Measurements from ENCODE around the gene NLRP14.
A peak's percentile ranks its signal among the peaks of the same experiment; 100 is the strongest.

NLRP14 gene, protein sequence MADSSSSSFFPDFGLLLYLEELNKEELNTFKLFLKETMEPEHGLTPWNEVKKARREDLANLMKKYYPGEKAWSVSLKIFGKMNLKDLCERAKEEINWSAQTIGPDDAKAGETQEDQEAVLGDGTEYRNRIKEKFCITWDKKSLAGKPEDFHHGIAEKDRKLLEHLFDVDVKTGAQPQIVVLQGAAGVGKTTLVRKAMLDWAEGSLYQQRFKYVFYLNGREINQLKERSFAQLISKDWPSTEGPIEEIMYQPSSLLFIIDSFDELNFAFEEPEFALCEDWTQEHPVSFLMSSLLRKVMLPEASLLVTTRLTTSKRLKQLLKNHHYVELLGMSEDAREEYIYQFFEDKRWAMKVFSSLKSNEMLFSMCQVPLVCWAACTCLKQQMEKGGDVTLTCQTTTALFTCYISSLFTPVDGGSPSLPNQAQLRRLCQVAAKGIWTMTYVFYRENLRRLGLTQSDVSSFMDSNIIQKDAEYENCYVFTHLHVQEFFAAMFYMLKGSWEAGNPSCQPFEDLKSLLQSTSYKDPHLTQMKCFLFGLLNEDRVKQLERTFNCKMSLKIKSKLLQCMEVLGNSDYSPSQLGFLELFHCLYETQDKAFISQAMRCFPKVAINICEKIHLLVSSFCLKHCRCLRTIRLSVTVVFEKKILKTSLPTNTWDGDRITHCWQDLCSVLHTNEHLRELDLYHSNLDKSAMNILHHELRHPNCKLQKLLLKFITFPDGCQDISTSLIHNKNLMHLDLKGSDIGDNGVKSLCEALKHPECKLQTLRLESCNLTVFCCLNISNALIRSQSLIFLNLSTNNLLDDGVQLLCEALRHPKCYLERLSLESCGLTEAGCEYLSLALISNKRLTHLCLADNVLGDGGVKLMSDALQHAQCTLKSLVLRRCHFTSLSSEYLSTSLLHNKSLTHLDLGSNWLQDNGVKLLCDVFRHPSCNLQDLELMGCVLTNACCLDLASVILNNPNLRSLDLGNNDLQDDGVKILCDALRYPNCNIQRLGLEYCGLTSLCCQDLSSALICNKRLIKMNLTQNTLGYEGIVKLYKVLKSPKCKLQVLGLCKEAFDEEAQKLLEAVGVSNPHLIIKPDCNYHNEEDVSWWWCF

DNA sequence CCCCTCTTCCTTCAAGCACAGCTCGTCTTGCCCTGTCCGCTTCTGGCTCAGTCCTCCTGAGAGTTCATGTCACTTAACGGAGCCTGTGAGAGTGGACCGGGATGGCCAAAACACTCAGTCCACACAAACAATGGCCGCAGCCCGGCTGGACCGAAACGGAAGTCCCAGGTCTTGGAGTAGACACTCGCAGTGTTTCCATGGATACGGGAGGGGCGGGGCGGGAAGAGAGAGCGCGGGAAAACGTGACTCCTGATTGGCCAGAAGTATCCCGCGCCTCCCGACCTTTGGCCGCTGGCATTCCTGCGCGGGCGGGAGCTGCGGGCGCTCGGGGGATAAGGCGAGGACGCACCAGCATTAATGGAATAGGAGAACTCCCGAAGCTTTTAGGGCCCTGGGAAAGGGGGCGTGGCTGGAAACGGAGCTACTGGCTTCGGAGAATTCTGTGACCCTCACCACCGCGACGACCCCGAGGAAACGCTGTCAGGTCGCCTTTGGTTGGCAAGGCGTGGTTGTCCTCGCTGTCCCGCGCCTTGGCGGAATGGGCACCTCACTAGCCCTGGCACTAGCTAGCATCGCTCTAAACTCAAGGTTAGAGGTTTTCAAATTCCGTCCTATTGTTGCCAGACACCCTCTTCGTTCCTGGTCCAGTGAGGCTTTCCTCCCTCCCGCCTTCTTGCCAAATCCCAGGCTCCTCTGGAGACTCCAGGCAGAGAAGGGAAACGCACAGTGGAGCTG lies at the start of gene NLRP14, which contains the start of gene ZNF214:
Gene NLRP14 (plus strand): TSS at position 297 of the 735 bp plus-strand sequence. CDS start 18,108 bp downstream, outside the sequence.
Gene ZNF214 (minus strand): TSS at position 164 of the 735 bp plus-strand sequence. CDS start 17,511 bp downstream, outside the sequence.
- peak; percentile 44 for DNase-seq

DNA sequence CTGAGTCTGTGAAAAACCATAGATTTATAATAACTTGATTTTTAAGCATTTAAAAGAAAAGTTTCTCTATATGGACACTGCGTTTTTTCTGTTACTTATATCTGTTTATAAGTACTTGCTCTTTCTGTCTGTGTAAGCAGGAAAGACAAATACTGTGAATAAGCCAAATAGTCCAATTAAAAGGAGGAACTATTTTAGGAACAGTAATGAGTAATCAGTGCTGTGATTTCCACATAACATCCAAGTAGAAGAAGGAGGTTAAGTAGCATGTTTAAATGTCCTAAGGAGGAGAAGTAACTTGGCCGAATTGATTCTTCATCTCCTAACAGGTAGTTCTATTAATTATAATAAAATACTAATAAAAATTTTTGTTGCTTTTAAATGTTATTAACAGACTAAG lies 40.9 kb upstream of the NLRP14 start:
- DNase-seq = no peak

DNA sequence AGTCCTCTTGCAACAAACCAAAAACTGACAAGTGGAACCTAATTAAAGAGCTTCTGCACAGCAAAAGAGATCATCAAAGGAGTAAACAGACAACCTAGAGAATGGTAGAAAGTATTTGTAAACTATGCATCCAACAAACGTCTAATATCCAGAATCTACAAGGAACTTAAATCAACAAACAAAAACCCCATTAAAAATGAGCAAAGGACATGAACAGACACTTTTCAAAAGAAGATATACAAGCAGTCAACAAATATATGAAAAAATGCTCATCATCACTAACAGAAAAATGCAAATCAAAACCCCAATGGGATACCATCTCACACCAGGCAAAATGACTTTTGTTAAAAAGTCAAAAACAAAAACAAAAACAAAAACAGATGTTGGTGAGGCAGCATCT lies 33.8 kb upstream of the NLRP14 start:
- no peak for DNase-seq

DNA sequence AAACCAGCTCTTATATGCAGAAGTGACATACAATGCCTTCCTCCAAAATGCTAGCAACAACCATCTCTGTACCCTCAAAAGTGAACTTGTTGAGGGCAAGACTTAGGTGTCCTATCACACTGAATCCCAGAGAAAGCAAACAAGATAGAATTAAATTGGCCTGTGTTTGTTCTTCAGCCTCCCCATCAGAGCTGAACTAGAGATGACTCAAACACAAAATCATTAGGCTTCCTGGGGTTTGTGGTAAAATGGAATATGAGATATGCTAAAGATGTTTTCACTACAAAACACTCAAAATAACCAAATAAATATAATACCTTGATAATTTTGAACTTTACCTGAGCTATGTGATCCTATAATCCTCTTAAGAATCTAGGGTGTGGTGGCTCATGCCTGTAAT lies 31.8 kb upstream of the NLRP14 start:
- DNase-seq = no peak

DNA sequence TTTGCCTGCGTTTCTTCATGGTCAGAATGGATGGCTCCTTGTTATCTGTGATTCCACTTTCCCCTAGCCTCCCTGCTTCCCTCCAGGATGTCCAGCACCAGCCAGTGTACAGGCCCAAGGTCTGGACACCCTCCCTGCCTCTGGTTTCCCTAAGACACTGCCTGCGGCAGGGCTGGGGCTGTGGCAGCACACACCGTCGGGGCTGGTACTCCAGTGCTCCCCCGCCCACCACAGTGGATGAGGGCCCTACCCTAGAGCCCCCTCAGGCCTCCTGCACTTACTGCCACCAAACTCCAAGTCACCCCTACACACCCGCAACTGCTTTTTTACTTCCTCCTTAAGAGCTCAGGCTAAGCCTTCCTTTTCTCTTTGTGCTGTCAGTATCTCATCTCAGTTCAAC lies 29.1 kb upstream of the NLRP14 start:
- DNase-seq = no peak

DNA sequence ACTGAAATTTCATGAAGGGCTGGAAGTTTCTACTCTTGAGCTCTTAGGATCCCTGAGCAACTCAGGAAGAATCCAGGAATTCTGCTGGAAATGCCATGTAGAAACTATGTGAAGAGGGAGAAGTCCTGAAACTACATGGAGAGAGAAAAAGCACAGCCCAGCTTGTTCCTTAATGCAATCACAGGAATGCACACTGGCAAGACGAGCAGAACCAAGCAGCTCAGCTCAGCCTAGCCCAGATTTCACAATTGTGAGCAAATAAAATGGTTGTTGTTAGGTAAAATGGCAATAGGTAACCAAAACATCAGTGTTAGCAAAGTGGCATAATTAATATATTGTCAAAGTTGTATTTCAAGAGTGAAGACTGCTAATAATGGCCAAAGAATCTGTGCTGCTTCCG lies 28.3 kb upstream of the NLRP14 start:
- no peak for DNase-seq

DNA sequence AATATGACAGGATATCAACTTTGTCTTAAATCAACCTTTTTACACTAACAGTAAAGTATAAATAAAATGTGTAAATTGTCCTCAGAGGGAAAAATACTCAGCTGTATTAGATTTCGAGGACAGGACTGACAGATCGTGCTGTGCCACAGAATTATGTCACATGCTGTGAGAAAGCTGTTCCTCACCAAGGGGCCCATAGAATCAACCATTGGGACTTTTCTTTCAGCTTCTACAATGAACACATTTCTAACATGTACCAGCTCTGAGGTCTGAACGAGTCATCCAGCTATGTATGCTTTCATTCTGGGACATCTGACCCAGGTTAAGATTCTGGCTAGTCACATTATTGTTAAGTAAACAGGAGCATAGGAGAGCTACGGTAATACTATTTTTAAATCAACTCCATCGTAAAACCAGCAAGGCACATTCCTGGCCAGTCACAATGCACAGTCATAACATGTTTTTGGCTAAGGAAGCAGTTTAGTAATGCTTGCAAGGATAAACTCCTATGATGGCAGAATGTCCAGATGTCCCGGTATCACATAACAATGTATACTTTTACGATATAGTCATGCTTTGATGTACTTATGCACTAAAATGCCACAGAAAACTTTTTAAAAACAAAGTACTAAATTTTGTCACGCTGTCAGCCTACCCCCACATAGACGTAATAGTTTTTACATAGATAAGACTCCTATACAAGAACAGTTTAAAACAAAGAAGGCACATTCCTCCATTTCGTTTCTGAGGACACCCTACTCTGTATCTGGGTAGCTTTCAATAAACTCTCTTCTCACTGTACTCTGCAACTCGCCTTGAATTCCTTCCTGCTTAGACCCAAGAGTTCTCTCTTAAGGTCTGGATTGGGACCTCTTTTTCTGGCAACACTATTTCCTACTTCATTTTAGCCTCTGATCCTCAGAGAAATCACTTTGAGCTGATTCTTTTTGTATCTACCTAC lies 27.5 kb upstream of the NLRP14 start:
- DNase-seq = no peak

DNA sequence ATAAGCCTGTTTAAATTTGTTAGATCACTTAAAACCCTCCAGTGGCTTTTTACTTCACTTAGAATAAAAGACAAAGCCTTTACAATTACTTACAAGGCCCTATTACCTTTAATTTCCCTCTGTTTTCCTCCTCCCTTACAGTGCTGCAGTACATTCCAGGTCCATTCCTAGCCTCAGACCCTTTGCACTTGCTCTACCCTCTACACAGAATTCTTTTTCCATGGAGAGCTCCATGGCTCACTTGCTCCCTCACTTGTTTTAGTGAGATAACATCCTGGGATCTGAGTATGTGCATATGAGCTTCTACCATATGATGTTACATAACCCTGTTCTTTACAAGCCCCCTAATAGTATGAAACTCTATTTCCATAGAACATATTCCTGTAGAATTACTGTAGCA lies 24.6 kb upstream of the NLRP14 start:
- DNase-seq = no peak

DNA sequence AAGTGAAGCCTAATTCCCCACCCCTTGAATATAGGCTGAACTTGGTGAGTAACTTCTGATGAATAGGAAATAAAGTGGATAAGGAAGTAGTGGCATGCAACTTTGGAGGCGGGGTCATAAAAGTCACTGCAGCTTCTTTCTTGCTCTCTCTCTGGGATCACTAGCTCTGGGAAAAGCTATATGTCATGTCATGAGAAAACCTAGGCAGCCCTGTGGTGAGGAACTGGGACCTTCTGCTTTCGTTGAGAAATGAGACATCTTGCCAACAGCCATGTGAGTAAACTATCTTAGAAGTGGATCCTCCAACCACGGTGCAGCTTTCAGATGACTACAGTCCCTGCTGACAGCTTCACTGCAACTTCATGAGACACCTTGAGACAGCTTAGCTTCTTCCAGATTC lies 15.8 kb upstream of the NLRP14 start:
- DNase-seq = no peak

DNA sequence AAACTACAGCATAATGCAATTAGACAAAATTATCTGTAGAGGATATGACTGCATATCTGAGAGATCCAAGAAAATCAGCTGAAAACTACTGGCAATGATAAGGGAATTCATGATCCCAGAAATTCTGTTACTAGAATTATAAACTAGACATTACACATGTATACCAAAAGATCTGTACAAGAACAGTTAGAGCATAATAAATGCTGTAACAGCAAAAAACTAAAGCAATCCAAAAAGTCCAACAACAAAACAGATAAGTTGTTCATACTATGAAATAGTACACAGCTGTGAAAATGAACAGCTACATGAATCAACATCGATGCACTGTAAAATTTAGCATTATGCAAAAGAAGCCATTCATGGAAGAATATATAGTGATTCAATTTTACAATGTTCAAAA lies 6.2 kb upstream of the NLRP14 start:
- DNase-seq = no peak

DNA sequence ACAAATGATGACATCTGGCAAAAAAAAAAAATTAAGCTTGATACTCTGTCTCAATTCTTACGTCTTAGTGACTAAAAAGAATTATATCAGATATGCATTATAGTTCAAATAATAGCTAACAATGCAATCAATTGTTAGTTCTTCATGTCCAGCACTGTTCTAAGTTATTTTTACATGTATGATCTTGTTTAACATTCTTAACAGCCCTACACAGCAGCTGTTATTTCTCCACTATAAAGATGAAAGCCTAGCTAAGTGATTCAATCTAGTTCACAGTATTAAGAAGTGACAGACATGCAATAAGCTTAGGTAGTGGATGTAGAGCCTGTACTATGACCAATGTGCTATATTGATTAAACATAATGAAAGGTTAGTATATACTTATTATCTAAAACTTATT lies 4.3 kb upstream of the NLRP14 start:
- DNase-seq = no peak

DNA sequence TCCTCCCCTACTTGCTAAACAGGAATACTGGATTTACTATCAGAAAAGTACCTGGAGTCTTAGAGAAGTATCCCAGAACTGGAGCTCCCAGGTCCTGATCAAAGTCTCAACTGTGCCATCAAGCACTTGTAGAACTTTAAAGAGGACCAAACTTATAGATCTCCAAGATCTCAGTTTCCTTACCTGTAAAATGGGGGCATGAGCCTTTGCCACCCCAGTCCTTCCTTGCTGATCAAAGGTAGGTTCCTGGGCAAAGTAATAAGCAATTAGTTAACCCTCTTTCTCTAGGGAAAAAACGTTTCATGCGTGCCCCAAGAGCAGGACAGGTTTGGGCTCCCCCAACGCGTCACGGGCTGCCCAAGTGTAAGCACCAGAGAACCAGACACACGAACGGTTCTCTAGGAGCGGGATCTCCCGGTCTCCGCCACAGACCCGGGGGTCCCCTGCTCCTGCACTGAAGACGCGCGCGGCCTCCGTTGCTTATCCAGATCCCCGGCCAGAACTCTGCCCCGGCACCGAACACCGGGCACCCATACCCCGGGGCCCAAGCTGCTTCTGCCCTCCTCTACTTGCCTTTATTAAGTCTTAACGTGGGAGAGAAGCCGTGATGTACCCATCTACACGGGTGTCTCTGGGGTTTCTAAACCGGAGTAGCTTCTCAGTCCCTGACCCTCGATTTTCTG lies 638 bp upstream of the NLRP14 start:
- no peak for DNase-seq

DNA sequence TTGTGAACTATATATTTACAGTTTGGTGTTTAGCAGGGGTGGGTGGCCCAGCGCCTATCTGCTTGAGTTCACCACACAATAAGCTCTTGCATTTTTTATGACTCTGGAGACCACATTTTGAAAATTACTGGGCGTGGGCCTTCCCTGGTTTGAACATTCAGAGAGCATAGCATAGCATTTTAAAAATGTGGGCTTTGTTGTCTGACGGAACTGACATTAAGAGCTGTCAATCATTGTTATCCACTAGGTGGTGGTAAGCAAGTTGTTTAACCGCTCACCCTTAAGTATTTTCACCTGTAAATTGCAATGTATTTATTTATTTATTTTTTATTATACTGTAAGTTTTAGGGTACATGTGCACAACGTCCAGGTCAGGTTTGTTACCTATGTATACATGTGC lies 1.0 kb downstream of the NLRP14 start:
- DNase-seq = no peak

DNA sequence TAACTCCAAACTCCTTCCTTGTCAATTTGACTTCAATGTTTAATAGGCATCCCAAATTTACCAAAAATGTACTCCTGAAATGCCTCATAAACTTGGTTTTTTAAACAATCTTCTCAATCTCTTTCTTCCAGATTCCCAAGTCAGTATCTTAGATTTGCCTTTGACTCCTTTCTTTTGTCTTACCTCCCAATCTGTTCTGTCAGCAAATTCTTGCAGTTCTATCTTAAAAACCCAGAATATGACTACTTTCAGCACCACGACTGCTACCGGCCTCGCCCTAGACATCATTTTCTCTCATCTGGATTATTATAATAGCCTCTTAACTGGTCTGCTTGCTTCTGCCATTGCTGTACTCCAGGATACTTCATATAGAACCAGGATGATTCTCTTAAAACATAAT lies 7.9 kb downstream of the NLRP14 start:
- no peak for DNase-seq

DNA sequence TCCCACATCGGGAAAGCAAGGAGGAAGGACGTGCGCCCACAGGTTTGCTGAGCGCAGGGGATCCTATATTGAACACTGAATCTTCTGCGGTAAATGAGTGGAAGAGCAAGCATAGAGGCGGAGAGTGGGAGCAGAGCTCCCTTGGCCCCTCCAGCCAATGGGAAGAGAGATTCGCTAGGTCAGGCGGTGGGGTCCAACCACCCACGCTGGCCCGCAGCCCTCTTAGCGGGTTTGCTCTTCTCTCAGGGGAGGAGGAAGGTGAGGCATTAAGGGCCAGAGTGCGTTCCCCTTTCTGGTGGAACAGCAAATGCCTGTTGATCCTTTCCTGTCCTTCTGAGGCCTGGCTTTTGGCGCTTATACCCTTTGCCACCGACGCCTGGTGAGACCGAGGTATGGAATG lies 10.6 kb downstream of the NLRP14 start:
- no peak for DNase-seq

DNA sequence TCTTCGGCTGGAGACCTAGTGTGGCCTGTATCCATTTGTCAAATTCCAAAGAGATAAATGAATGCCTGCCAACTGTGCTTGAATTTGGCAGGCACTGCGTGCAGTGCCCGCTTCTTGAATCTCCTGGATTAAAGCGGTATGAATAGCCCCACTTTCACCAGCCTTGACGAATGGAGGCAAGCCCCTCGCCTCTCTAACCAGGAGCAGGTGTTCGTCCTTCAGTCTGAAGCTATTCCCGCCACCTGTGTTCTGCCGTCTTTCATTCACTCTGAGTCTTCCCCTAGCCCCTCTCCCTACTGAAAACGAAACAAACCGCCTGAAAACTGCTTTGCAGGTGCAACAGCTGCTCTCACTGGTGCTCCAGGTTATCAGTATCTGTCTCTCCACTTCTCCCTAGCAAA lies 11.2 kb downstream of the NLRP14 start:
- no peak for DNase-seq

DNA sequence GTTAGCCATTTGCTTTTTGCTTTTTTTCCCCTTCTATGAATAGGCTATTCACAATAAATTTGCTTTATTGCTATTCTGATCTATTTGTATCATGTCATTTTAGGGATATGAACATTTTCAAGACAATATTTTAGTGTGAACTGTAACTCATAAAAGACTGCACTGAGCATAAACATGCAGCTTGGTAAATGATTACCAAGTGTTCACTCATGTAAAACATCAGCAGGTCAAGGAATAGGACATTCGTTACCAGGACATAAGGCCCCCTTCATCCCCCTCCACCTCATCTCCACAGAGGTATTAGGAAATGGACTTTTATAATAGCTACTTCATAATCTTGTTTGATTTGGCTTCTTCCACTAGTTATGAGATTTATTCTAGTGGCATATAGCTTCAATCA lies 12.4 kb downstream of the NLRP14 start:
- no peak for DNase-seq

DNA sequence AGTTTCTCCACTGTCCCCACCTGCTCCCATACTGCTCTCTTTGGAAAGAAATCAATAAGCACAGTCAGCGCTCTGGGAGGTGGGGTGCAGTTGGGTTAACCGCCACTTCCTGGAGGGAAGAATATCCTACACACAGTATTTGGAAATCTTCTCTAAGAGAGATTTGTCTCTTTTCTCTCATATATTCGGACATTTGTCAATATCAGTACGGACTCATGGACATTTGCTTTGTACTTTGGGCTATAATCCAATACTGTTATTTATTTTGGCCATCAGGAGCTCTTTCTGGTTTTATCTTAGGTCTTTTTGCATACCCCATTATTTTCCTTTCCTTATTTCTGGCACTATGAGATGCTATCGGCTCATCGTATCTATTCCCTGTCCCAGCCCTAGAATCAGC lies 13.7 kb downstream of the NLRP14 start:
- no peak for DNase-seq

DNA sequence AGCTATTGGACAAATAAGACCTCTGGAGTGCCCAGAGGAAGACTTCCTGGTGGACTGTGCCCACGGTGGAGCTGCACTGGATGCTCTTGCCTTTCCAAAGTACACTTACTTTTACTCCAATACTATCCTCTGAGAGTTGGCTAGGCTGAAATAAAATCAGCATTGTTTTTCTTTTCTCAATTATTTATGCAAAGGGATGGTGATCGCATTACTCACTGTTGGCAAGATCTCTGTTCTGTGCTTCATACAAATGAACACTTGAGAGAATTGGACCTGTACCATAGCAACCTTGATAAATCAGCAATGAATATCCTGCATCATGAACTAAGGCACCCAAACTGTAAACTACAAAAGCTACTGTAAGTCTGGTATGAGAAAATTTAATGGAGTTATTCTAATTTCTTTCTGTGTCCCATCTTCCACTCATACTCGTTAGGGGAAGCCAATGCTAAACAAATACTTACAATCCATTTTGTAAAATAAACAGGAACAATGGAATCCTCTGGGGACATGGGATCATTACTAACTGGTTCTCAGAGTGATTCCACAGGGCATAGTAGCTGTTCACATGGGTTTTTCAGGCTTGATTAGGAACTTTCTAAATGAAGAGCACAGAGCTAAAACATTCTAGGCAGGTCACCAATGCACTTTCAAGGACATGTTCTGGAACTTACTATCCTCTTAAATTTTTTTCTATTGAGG lies 26.3 kb downstream of the NLRP14 start:
- no peak for DNase-seq

DNA sequence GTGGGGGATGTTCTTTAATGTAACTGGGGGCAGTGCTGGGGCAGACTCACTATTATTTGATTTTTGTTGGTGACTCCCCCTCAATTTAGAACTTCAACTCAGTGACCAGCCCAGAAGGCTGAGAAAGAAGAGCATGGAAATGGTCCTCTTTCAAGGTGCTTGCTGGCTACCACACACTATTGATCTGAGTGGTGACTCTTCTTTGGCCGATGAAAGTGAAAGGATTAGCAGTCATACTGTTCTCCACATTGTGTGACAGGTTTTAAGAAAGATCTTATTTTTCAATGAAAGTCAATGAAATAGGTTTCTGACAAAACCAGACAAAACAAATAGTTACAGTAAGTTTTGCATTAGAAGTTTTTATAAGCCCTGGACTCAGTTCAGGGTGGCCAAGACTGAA lies 29.9 kb downstream of the NLRP14 start:
- no peak for DNase-seq

All from SHP77 treated with DMSO at 0.1 percent for 48 hours (cell line).